AG04449 (cell line): Measurements from ENCODE around the gene MAGEF1.

Experiments
- CTCF ChIA-PET: fragments of 350-600 bp; formaldehyde crosslinking; extraction: SDS; loops from one replicate; lab custom pipeline; 2021; ENCODE audit warnings: antibody characterized with exemption; lab: Yijun Ruan, JAX
- POLR2A ChIA-PET: fragments of 400-600, 350-600 bp; formaldehyde crosslinking; extraction: SDS; loops from one replicate; lab custom pipeline; 2020; ENCODE audit warnings: antibody characterized with exemption, inconsistent platforms; lab: Yijun Ruan, JAX
- DNase-seq: peaks from one replicate; pipeline ENCODE4 v3.0.0-alpha.2; 2010; ENCODE audit warnings: low read depth, low spot score
- H3K4me3 ChIP-seq: 2 replicates; pipeline ENCODE4 v1.5.1; 2011; ENCODE audit warnings: low read depth, mild to moderate bottlenecking, control low read depth, low read length
- TF ChIP-seq, protein P1 (sequence below): IDR thresholded peaks from one replicate; pipeline ENCODE4 v1.5.1; 2011; ENCODE audit warnings: mild to moderate bottlenecking, moderate library complexity, low read length, control low read depth, inconsistent platforms; ENCODE audit not compliant: insufficient read depth; ENCODE audit errors: missing control alignments

The MAGEF1 gene

DNA sequence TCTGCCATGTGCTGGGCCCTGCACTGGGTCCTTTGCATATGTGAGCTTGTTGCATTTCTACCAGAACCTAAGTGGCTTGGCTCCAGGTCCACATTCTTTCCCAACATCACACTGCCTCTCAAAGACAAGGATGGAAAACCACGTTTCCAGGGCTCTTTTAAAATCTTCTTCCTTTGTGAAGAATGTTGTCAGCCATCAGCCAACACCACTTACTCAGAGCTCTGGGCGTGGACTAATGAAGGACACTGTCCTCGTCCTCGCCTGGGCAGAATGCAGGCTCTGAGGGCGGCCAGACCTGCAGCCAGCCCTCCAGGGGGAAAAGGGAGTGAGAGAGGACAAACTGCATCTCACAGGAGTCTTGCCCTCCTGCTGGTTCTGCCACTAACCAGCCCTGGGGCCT lies 49.7 kb downstream of the MAGEF1 start:
- H3K4me3 ChIP-seq = no peak overlapping the region
- CTCF ChIA-PET = no interaction called here

DNA sequence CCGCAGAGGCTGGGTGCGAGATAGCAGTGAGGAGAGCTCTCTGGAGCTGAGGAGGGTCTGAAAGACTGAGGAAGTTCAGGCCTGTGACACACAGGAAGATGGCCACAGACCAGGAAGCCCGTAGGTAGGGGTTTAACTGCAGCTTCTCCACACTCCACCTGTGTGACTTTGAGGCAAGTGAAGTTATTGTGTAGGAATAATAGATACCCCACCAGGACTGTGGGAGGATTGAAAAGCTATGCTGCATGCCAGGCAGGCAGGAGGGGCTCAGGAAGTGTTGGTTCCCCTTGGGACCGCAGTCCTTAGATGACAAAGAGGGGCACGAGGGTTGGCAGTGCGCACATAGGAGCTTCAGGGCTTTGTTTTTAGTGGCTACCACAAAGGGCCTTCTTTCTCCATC lies 50.9 kb downstream of the MAGEF1 start:
- POLR2A ChIA-PET = no interaction called here
- CTCF ChIA-PET = interaction anchor here (1.4 kb wide), 1 partner anchor 100 kb away, joined by 5 read pairs; the partner anchor contains the start of gene EPHB3
- no peak for DNase-seq
- no peak overlapping the region for H3K4me3 ChIP-seq
- TF ChIP-seq, protein P1, sequence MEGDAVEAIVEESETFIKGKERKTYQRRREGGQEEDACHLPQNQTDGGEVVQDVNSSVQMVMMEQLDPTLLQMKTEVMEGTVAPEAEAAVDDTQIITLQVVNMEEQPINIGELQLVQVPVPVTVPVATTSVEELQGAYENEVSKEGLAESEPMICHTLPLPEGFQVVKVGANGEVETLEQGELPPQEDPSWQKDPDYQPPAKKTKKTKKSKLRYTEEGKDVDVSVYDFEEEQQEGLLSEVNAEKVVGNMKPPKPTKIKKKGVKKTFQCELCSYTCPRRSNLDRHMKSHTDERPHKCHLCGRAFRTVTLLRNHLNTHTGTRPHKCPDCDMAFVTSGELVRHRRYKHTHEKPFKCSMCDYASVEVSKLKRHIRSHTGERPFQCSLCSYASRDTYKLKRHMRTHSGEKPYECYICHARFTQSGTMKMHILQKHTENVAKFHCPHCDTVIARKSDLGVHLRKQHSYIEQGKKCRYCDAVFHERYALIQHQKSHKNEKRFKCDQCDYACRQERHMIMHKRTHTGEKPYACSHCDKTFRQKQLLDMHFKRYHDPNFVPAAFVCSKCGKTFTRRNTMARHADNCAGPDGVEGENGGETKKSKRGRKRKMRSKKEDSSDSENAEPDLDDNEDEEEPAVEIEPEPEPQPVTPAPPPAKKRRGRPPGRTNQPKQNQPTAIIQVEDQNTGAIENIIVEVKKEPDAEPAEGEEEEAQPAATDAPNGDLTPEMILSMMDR = no peak

More for the DNA sequence above, 49.7 kb downstream of the MAGEF1 start:
- POLR2A ChIA-PET = no interaction called here
- DNase-seq = no peak
- TF ChIP-seq, protein P1 = no peak
